Spleen (tissue), 11 donors: Measurements from ENCODE around the gene ACAN. TPM values are rescaled to one million over a fixed set of nuclear protein-coding genes. Genes with fewer than 3 reads are reported as not detected.

Source experiments
- DNase-seq: peaks from one replicate; pipeline ENCODE4 v3.0.0-alpha.2; 2020
- H3K27ac ChIP-seq, 8 donors: fragments of 200-600 bp; sonication (generic) in 7 of 8; 1 replicate in 4 of 8; 2 replicates in 4 of 8; pipeline versions ENCODE4 v1.5.0 to v1.8.0; 2016 to 2021; ENCODE audit warnings: inconsistent platforms in 4 of 8, mild to moderate bottlenecking in 4 of 8, moderate library complexity in 1 of 8
- H3K27me3 ChIP-seq, 7 donors: fragments of 200-600 bp; sonication (generic) in 6 of 7; replicated peaks in 1 of 7; 1 replicate in 4 of 7; 2 replicates in 3 of 7; pipeline versions ENCODE4 v1.5.0 to v1.8.0; 2016 to 2021; ENCODE audit warnings: inconsistent platforms in 3 of 7, mild to moderate bottlenecking in 1 of 7
- H3K36me3 ChIP-seq, 6 donors: fragments of 200-600 bp; sonication (generic) in 5 of 6; 1 replicate in 4 of 6; 2 replicates in 2 of 6; pipeline versions ENCODE4 v1.5.0 to v1.8.0; 2016 to 2021; ENCODE audit warnings: inconsistent platforms in 2 of 6
- H3K4me1 ChIP-seq, 6 donors: fragments of 200-600 bp; sonication (generic) in 5 of 6; 1 replicate in 3 of 6; 2 replicates in 3 of 6; pipeline versions ENCODE4 v1.5.0 to v1.8.0; 2016 to 2021; ENCODE audit warnings: inconsistent platforms in 3 of 6
- H3K4me3 ChIP-seq, 8 donors: fragments of 200-600 bp; sonication (generic) in 7 of 8; 1 replicate in 4 of 8; 2 replicates in 4 of 8; pipeline versions ENCODE4 v1.5.0 to v1.8.0; 2016 to 2021; ENCODE audit warnings: inconsistent platforms in 4 of 8, mild to moderate bottlenecking in 4 of 8, moderate library complexity in 2 of 8
- H3K9me3 ChIP-seq, 8 donors: fragments of 200-600 bp; sonication (generic) in 7 of 8; 1 replicate in 4 of 8; 2 replicates in 4 of 8; pipeline versions ENCODE4 v1.5.0 to v1.8.0; 2016 to 2021; ENCODE audit warnings: inconsistent platforms in 4 of 8
- CTCF ChIP-seq, 11 experiments: fragments of 200-600 bp in 7 of 11; fragments of 450-650 bp in 4 of 11; sonication (generic) in 4 of 11; IDR thresholded peaks in 8 of 11; conservative IDR thresholded peaks in 3 of 11; 1 replicate in 7 of 11; 2 replicates in 4 of 11; pipeline versions ENCODE4 v1.4.0 to v1.8.0; 2016 to 2021; ENCODE audit warnings: antibody characterized with exemption in 11 of 11, inconsistent platforms in 4 of 11, mild to moderate bottlenecking in 1 of 11
- POLR2A ChIP-seq, 3 donors: fragments of 450-650 bp; IDR thresholded peaks; one replicate each; pipeline ENCODE4 v1.5.1; 2017; ENCODE audit warnings: antibody characterized with exemption in 3 of 3, mild to moderate bottlenecking in 1 of 3
- POLR2AphosphoS5 ChIP-seq, 3 donors: sonication (generic); formaldehyde crosslinking; IDR thresholded peaks; one replicate each; pipeline ENCODE4 v1.5.1; 2017; ENCODE audit warnings: antibody characterized with exemption in 3 of 3
- WGBS, 5 donors: extraction: QIAGEN DNeasy Blood & Tissue Kit in 3 of 5; methylation state at CpG; one replicate each; pipeline versions ENCODE4 v1.1.5 to v1.1.7; 2013 to 2018; 5-methylcytosine and 5-hydroxymethylcytosine counted together
- intact Hi-C: fragments of 100-400 bp; cut with DNase I; formaldehyde crosslinking; loops from one replicate; pipeline ENCODE4 v1.15.0; 2023; ENCODE audit warnings: low total_unique reads
- polyA plus RNA-seq, 3 donors: library from polyadenylated mRNA; stranded (reverse); fragments of 200-250 nt; gene quantifications; one replicate each; pipeline ENCODE4 v1.2.1, GENCODE V29; 2013
- total RNA-seq, 7 donors: library from RNA; depleted of rRNA in 3 of 7; stranded (reverse); fragments of >200 nt in 3 of 7; fragmentation: NEBNext Ultra II Directional in 4 of 7; extraction: Animal tissue kit (Norgen Biotek cat#: 25700) in 4 of 7; gene quantifications; one replicate each; pipeline versions ENCODE4 v1.1.0 to v1.2.1, GENCODE V29; 2016 to 2021
- donor health status: healthy with polysubstance abuse.
- donor health status: DM: no; HTN: no; CAD: no; lungs with moderate emphysema.
- donor health status: DM: no; HTN: no; CAD: no.
- donor health status: Bipolar disorder and iron deficiency.
- donor health status: healthy.
- donor health status: DM: no; HTN: no; CAD: no.
- donor health status: DM: yes; HTN: yes; CAD: no.

Gene ACAN
- total and polyA plus RNA-seq, 10 donors, result 0.09 to 2.1 (median 0.87) TPM

- DNase-seq, result no peak
- no peak overlapping the region for H3K4me3 ChIP-seq
- intact Hi-C loops, result loop anchor here (10.0 kb wide), 2 partner anchors 107 to 267 kb away; no protein-coding TSS in a partner anchor
- H3K27ac ChIP-seq, result no peak overlapping the region
- TF ChIP-seq POLR2AphosphoS5 (IDR thresholded peaks at IDR 0.05) (no peak), CTCF (IDR thresholded peaks at IDR 0.05 in 8 of 11, conservative IDR thresholded peaks at IDR 0.05 in 3 of 11) (no peak), POLR2A (IDR thresholded peaks at IDR 0.05) (no peak)
- WGBS, 5 donors, result 88 to 94% (median 90%) methylated on average over 12 of the region's 12 CpGs
- H3K4me1 ChIP-seq, result peaks cover 0 to 36% (median 17%) of the 10 kb centered on the region in 6 donors
- peaks cover 0 to 10% (median 0%) of the 10 kb centered on the region in 7 donors for H3K27me3 ChIP-seq
- no peaks in the 10 kb centered on the region for H3K9me3 ChIP-seq
- H3K36me3 ChIP-seq, result peaks cover 0 to 48% (median 0%) of the 10 kb centered on the region in 6 donors
Measured at GRCh38 chr15:88908123-88908522, 104.9 kb downstream of the ACAN start.

DNA sequence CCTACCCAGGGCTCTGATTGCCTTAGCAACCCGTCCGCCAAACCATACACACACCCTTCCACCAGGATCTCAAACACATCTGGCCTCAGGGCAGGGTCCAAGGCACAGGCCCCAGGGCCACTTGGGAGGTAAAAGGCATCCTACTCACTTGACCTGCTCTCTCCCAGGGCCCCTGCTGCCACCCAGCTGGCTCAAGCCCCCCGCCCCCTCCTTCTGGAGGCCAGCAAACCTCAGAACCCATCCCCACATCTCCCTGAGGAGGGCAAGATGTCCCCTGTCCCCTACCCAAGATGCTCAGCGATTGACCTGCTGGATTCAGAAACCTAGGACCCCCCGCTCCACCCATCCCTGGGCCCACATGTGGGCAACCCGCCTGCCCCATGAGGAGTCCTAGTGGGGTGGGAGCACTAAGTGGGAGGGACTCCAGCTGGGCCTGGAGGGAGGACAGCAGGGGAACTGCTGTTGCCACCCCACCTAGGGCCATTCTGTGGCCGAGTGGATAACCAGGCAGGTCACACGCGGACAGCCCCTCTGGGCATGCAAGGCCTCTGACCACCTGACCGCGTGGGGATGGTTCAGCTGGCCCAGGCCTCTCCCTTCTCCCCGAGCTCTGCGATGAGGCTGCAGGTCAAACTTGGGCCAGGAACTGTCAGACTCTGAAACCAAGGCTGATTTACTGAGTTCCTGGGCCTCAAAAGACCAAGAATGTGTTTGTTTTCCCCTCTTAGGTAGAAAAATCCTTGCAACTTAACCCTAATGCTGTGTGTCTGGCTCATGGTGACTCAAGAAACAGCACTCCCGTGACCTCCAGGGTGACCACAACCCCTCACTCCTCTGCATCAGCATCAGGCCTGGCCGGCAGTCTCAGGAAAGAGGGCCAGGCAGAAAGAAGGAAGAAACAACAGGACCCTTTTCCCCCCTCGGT, 105.7 kb downstream of the ACAN start:
- H3K27ac ChIP-seq, result no peak overlapping the region
- peaks cover 0 to 45% (median 0%) of the 10 kb centered on the region in 6 donors for H3K36me3 ChIP-seq
- intact Hi-C loops, result loop anchor here (10.0 kb wide), 2 partner anchors 106 to 266 kb away; no protein-coding TSS in a partner anchor
- TF ChIP-seq POLR2AphosphoS5 (IDR thresholded peaks at IDR 0.05), result no peak
- TF ChIP-seq CTCF (IDR thresholded peaks at IDR 0.05 in 8 of 11, conservative IDR thresholded peaks at IDR 0.05 in 3 of 11), result no peak
- TF ChIP-seq POLR2A (IDR thresholded peaks at IDR 0.05), result no peak
- no peak overlapping the region for H3K4me3 ChIP-seq
- peaks cover 0 to 45% (median 23%) of the 10 kb centered on the region in 6 donors for H3K4me1 ChIP-seq
- no peaks in the 10 kb centered on the region for H3K9me3 ChIP-seq
- no peak for DNase-seq
- WGBS, 5 donors, result 80 to 96% (median 94%) methylated on average over 9 to 16 of the region's 16 CpGs
- H3K27me3 ChIP-seq, result peaks cover 0 to 13% (median 0%) of the 10 kb centered on the region in 7 donors

GRCh38 chr15:88909956-88910831, 107.0 kb downstream of the ACAN start:
- intact Hi-C loops, result loop anchor here (10.0 kb wide), 2 partner anchors 105 to 265 kb away; no protein-coding TSS in a partner anchor
- no peak for DNase-seq
- peaks cover 0 to 13% (median 0%) of the 10 kb centered on the region in 7 donors for H3K27me3 ChIP-seq
- TF ChIP-seq CTCF (IDR thresholded peaks at IDR 0.05 in 8 of 11, conservative IDR thresholded peaks at IDR 0.05 in 3 of 11) (no peak), POLR2AphosphoS5 (IDR thresholded peaks at IDR 0.05) (no peak), POLR2A (IDR thresholded peaks at IDR 0.05) (no peak)
- H3K4me1 ChIP-seq, result peaks cover 0 to 33% (median 13%) of the 10 kb centered on the region in 6 donors
- 57 to 87% (median 85%) methylated on average over 5 to 12 of the region's 12 CpGs for WGBS, 5 donors
- no peak overlapping the region for H3K4me3 ChIP-seq
- H3K36me3 ChIP-seq, result peaks cover 0 to 45% (median 0%) of the 10 kb centered on the region in 6 donors
- no peaks in the 10 kb centered on the region for H3K9me3 ChIP-seq
- no peak overlapping the region for H3K27ac ChIP-seq
